SK-N-SH treated with all-trans-retinoic acid at 6 μM for 48 hours (cell line): ENCODE data around the gene IKZF5.

ENCODE experiments used
- GLIS3 ChIP-seq: fragments of 250-450 bp; sonication (Bioruptor Pico); IDR thresholded peaks from 2 replicates; pipeline ENCODE4 v1.5.0; 2020; ENCODE audit warnings: mild to moderate bottlenecking, moderate library complexity
- ISL1 ChIP-seq: fragments of 250-450 bp; sonication (Bioruptor Pico); IDR thresholded peaks from 2 replicates; pipeline ENCODE4 v2.1.2; 2022; ENCODE audit warnings: mild to moderate bottlenecking, moderate library complexity
- PATZ1 ChIP-seq: fragments of 250-450 bp; sonication (Bioruptor Pico); IDR thresholded peaks from 2 replicates; pipeline ENCODE4 v1.8.0; 2020; ENCODE audit warnings: mild to moderate bottlenecking, moderate library complexity, borderline replicate concordance
- RARB ChIP-seq: fragments of 250-450 bp; sonication (Bioruptor Pico); IDR thresholded peaks from 2 replicates; pipeline ENCODE4 v1.8.0; 2021; ENCODE audit warnings: mild to moderate bottlenecking, moderate library complexity
- TOX ChIP-seq: fragments of 250-450 bp; sonication (Bioruptor Pico); IDR thresholded peaks from 2 replicates; pipeline ENCODE4 v1.8.0; 2021; ENCODE audit warnings: mild to moderate bottlenecking, moderate library complexity, borderline replicate concordance
- TSHZ2 ChIP-seq: fragments of 250-450 bp; sonication (Bioruptor Pico); IDR thresholded peaks from 2 replicates; pipeline ENCODE4 v1.5.0; 2020; ENCODE audit warnings: mild to moderate bottlenecking, moderate library complexity
- ZFP30 ChIP-seq: fragments of 450-650 bp; formaldehyde crosslinking; IDR thresholded peaks from 2 replicates; pipeline ENCODE4 v1.5.0; 2022; ENCODE audit warnings: mild to moderate bottlenecking, moderate library complexity
- TF ChIP-seq, protein P1 (sequence below): fragments of 250-450 bp; sonication (Bioruptor Pico); IDR thresholded peaks from 2 replicates; pipeline ENCODE4 v1.5.1; 2021; ENCODE audit warnings: mild to moderate bottlenecking, moderate library complexity

DNA sequence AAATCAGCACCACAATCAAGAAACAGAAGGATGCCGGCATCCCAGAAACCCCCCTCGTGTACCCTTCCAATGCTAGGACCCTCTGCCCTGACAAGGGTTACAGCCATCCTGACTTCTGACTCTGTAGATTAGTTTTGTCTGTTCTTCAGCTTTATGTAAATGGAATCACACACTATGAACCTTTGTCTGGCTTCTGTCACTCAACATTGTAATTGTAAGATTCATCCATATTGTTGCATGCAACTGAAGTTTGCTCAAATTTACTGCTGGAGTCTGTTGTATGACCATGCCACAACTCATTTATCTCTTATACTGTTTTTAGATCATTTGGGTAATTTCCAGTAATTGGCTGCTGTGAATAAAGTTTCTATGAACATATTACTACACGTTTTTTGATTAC, 8.4 kb downstream of the IKZF5 start:
- TF ChIP-seq ISL1 (CRISPR knock-in tag): no peak
- TF ChIP-seq TSHZ2 (CRISPR knock-in tag): no peak
- no peak for TF ChIP-seq PATZ1 (CRISPR knock-in tag)
- TF ChIP-seq, protein P1, sequence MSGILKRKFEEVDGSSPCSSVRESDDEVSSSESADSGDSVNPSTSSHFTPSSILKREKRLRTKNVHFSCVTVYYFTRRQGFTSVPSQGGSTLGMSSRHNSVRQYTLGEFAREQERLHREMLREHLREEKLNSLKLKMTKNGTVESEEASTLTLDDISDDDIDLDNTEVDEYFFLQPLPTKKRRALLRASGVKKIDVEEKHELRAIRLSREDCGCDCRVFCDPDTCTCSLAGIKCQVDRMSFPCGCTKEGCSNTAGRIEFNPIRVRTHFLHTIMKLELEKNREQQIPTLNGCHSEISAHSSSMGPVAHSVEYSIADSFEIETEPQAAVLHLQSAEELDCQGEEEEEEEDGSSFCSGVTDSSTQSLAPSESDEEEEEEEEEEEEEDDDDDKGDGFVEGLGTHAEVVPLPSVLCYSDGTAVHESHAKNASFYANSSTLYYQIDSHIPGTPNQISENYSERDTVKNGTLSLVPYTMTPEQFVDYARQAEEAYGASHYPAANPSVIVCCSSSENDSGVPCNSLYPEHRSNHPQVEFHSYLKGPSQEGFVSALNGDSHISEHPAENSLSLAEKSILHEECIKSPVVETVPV: no peak
- no peak for TF ChIP-seq RARB (CRISPR knock-in tag)
- no peak for TF ChIP-seq ZFP30 (CRISPR knock-in tag)
- no peak for TF ChIP-seq GLIS3 (CRISPR knock-in tag)
- no peak for TF ChIP-seq TOX (CRISPR knock-in tag)
